ENCODE data around the gene EIF2AK2. TPM values are rescaled to one million over a fixed set of nuclear protein-coding genes. Genes with fewer than 3 reads are reported as not detected.

Gene EIF2AK2
- total RNA-seq, 4 donors from 2014 or later = 13.3 to 90.8 (median 45.4) TPM

GRCh38 chr2:37191747-37192146 is 35.0 kb upstream of the EIF2AK2 start:
- no peak for DNase-seq
- no peaks in the 10 kb centered on the region for H3K4me1 ChIP-seq
- no peaks in the 10 kb centered on the region for H3K36me3 ChIP-seq
- no peaks in the 10 kb centered on the region for H3K27me3 ChIP-seq
- no peak for TF ChIP-seq POLR2A (IDR thresholded peaks at IDR 0.05)
- TF ChIP-seq, protein P1, sequence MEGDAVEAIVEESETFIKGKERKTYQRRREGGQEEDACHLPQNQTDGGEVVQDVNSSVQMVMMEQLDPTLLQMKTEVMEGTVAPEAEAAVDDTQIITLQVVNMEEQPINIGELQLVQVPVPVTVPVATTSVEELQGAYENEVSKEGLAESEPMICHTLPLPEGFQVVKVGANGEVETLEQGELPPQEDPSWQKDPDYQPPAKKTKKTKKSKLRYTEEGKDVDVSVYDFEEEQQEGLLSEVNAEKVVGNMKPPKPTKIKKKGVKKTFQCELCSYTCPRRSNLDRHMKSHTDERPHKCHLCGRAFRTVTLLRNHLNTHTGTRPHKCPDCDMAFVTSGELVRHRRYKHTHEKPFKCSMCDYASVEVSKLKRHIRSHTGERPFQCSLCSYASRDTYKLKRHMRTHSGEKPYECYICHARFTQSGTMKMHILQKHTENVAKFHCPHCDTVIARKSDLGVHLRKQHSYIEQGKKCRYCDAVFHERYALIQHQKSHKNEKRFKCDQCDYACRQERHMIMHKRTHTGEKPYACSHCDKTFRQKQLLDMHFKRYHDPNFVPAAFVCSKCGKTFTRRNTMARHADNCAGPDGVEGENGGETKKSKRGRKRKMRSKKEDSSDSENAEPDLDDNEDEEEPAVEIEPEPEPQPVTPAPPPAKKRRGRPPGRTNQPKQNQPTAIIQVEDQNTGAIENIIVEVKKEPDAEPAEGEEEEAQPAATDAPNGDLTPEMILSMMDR (IDR thresholded peaks at IDR 0.05) = no peak
- intact Hi-C loops (cut with DNase I; ENCODE audit: low total_unique reads) = no loop called here
- H3K9me3 ChIP-seq = no peaks in the 10 kb centered on the region
- H3K27ac ChIP-seq = no peak overlapping the region
- no peak overlapping the region for H3K4me3 ChIP-seq

DNA sequence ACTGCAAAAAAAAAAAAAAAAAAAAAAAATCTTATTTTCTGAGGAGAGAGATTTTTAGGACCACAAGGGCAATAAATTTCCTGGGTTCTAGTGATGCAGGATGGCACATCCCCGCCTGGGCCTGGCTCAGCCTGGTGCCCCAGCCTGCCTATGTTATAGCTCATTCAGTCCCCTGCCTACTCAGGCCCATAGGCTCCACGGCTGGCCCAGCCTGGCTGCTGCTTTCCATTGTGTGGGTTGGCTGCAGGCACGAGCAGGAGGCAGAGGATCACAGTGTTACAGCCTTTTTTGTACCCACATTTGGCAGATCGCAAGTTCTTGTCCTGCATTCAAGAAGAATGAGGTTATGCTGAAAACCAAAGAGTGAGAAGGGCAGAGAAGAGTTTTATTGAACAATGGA is 34.5 kb upstream of the EIF2AK2 start:
- Histone ChIP-seq H3K4me3 (no peak overlapping the region), H3K36me3 (no peaks in the 10 kb centered on the region), H3K9me3 (no peaks in the 10 kb centered on the region), H3K4me1 (no peaks in the 10 kb centered on the region), H3K27me3 (no peaks in the 10 kb centered on the region), H3K27ac (no peak overlapping the region)
- intact Hi-C loops (cut with DNase I; ENCODE audit: low total_unique reads) = no loop called here
- TF ChIP-seq POLR2A (IDR thresholded peaks at IDR 0.05) = no peak
- TF ChIP-seq, protein P1 (IDR thresholded peaks at IDR 0.05) = no peak
- no peak for DNase-seq

DNA sequence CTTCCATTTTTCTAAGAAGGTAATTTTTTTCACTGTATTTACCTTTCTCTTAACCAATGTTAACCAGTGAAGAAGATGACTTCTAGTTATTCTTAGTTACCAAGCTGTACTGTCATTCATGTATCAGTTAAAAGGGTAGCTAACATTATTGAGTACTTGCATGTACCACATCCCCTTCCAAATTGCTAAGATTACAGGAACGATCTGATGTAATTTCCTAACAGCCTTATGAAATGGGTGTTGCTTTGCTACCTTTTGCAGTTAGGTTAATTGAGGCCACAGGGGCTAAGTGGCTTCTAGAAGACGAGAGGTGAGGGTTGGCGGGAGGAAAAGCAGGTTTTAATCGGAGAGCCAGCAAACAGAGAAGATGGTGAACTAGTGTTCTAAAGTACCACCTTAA is 33.5 kb upstream of the EIF2AK2 start:
- no peak for TF ChIP-seq POLR2A (IDR thresholded peaks at IDR 0.05)
- Histone ChIP-seq H3K9me3 (no peaks in the 10 kb centered on the region), H3K36me3 (no peaks in the 10 kb centered on the region), H3K27me3 (no peaks in the 10 kb centered on the region), H3K4me3 (no peak overlapping the region), H3K27ac (no peak overlapping the region), H3K4me1 (no peaks in the 10 kb centered on the region)
- intact Hi-C loops (cut with DNase I; ENCODE audit: low total_unique reads) = no loop called here
- DNase-seq = no peak

- H3K27me3 ChIP-seq = no peaks in the 10 kb centered on the region
- no peak overlapping the region for H3K4me3 ChIP-seq
- intact Hi-C loops (cut with DNase I; ENCODE audit: low total_unique reads) = no loop called here
- no peaks in the 10 kb centered on the region for H3K9me3 ChIP-seq
- no peak overlapping the region for H3K27ac ChIP-seq
- H3K36me3 ChIP-seq = no peaks in the 10 kb centered on the region
- H3K4me1 ChIP-seq = no peaks in the 10 kb centered on the region
- no peak for TF ChIP-seq POLR2A (IDR thresholded peaks at IDR 0.05)
- TF ChIP-seq, protein P1 (IDR thresholded peaks at IDR 0.05) = no peak
- DNase-seq = no peak
These were observed 32.8 kb upstream of the EIF2AK2 start for GRCh38 chr2:37189452-37190153.

GRCh38 chr2:37188570-37188969 is 31.8 kb upstream of the EIF2AK2 start, which contains the start of gene SULT6B1:
Gene SULT6B1 (minus strand): TSS chr2:37188670. CDS start chr2:37188640, 30 bp downstream.
- DNase-seq = no peak
- H3K36me3 ChIP-seq = no peaks in the 10 kb centered on the region
- H3K9me3 ChIP-seq = no peaks in the 10 kb centered on the region
- H3K27ac ChIP-seq = no peak within 1 kb of the TSS
- no peaks in the 10 kb centered on the region for H3K4me1 ChIP-seq
- intact Hi-C loops (cut with DNase I; ENCODE audit: low total_unique reads) = no loop called here
- H3K4me3 ChIP-seq = no peak within 1 kb of the TSS
- TF ChIP-seq, protein P1 (IDR thresholded peaks at IDR 0.05) = no peak
- no peak for TF ChIP-seq POLR2A (IDR thresholded peaks at IDR 0.05)
- H3K27me3 ChIP-seq = no peaks in the 10 kb centered on the region

Measured in uterus (tissue), 4 donors.